ENCODE results near the gene COL5A3.
"Not testable (repeated sequence)": the region's sequence is repeated elsewhere in the genome, so short reads cannot be mapped to it uniquely, and the experiment has no call there.

Gene COL5A3

DNA sequence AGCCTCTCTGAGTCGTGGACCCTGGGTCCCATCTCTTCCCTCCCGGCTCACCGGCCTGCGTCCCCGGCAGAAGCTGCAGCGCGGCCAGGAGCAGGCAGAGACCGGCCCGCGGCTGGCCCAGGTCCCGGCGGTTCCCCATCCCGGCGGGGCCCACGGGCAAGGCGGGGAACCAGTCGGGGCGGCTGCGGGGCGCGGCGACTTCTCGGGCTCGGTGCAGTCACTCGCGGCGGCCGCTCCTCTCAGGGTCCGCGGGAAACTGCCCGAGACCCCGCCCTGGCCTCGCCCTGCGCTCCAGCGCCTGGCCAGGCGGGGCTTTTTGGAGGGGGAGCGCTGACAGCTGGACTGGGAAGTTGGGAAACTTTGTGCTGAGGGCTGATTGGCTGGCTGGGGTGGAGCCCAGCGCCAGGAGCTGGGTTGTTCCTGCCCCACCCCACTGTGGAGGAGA, at the start of gene COL5A3:
TSS of gene COL5A3 (minus strand) at position 258 of the 445 bp plus-strand sequence. CDS start at position 139, 119 bp downstream.
- peak within 1 kb of the TSS; percentile 13 for H3K4me3 ChIP-seq (ENCODE audit: low read depth, low read length)

DNA sequence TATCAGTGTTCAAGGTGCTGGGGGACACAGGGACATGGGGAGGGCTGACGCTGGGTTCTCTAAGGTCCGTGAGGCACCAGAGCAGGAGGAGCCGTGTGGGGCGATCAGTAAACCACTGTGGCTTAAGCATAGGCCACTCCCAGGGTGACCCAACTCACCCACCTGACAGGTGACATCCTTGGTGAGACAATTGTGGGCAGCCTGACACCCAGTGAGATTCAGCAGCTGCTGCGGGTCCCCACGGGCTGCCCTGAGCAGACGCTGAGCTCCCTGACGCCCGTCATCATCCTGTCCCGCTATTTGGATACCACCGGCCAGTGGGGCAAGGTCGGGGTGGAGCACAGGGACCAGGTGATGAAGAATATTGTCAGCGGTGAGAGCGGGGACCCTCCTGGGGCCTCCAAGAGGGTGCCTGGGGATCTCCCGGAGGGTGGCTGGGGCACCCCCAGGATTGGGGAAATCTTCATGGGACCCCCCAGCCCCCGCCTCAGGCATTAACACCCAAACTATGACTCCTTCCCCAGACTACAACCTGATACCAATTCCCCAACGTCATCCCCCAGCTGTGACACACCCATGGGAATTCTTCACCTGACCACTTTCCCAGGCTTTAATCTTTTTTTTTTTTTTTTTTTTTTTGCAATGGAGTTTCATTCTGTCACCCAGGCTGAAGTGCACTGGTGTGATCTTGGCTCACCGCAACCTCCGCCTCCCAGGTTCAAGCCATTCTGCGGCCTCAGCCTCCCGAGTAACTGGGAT, 42.5 kb upstream of the COL5A3 start:
- H3K4me3 ChIP-seq (ENCODE audit: low read depth, low read length): no peak overlapping the region

DNA sequence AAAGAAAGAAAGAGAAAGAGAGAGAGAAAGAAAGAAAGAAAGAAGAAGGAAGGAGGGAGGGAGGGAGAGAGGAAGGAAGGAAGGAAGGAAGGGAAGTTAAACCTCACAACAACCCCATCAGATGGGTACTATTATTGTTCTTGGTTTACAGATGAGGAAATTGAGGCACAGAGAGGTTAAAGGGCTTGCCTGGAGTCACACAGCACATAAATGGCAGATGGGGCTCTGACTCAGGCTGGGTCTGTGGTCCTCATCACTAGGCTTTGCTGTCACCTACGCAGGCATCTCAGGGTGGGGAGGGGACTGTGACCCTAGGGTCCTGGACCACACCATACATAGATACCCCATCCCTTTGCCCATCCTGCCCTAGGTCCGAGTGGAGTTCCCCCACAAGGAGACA, 39.3 kb upstream of the COL5A3 start:
- no peak overlapping the region for H3K4me3 ChIP-seq (ENCODE audit: low read depth, low read length)

DNA sequence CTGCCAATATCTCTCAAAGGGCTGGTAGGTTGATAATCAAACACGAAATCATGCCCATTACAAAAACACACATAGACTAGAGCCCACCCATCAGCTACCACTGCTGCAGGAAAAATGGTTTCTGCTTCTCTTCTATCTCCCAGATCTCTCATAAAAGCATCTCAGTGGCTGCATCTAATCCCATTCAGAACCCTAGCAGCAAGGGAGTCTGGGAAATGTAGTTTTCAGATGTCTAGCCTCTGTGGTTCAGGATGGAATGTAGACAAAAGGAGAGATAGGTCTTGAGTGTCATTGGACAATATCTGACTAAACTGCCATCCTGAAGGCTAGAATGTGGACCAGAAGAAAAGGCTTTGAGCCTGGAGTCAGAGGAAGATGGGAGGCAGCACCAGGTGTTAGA, 35.1 kb upstream of the COL5A3 start:
- no peak overlapping the region for H3K4me3 ChIP-seq (ENCODE audit: low read depth, low read length)

DNA sequence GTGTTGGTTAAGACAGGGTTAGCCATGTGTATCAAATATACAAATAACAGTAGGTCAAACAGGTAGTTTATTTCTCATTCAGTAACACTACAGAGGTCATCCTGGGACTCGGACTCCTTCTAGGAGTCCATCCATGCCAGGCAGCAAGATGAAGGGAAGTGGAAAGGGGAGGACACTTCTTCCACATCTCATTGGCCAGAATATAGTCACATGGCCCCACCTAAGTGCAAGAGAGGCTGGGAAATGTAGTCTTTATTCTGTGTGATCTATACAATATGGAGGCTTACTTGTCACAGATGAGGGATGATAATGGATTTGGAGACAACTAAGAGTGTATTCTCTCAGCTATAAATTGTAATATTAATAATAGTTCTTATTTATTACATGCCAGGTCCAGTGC, 34.1 kb upstream of the COL5A3 start:
- no peak overlapping the region for H3K4me3 ChIP-seq (ENCODE audit: low read depth, low read length)

DNA sequence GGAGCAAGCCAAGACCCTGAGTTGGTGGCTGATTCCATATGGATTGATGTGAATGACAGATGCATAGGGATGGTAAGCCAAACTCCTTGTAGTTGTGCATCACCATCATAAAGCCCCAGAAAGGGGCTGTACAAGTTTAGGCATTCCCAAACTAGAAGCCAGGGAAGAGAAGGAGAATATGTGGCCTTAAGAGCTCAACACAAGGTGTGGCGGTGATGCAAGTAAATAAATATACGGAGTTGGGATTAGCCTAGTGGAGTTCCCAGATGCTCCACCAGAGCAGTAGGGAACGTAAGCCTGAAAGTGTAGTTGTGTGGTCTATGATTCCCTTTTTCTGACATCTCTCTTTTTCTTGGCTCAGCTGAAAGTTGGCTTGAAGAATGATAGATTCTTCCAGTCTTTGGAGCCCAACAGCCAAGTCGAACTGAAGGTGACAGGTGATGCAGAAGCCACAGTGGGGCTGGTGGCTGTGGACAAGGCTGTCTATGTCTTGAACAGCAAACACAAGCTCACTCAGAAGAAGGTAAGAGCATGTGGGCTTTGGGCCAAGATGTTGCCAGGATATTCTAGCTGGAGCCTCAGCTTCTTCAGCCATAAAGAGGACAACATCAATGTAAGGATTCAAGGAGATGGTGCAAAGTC, 33.1 kb upstream of the COL5A3 start:
- H3K4me3 ChIP-seq (ENCODE audit: low read depth, low read length): no peak overlapping the region

DNA sequence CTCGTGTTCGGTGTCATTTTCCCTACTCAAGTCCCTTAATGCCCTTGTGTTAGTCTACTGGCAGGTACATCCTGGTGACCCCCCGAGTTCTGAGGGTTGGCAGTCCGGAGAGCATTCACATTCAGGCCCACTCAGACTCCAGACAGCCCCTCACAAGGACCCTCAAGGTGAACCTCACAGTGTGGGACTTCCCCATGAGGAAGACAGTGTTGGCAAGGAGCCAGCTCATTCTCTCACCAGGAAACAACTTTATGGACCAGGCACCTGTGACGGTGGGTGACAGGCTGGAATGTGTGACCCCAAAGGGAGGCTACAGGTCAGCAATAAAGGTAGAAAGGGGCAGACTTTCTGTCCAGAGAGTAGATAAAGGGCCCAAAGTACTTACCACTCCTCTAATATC, 27.5 kb upstream of the COL5A3 start:
- H3K4me3 ChIP-seq (ENCODE audit: low read depth, low read length): no peak overlapping the region

DNA sequence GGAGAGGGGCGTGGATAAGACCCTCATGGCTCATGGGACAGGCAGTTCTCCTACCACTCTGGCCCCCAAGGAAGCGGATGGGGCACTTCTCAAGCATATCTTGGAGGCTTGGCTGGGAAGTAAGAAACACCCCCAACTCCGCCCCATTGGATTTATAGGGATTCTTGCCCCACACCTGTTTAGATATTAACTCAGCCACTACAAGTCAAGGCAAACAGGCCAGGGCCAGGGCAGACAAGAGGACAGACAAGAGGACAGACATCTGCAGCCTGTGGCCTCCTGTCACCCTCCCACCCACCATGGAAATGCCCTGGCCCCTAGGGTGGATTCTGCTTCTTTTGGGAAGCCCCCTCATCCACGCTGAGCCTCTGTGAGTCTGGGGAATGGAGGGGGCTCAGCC, 27.1 kb upstream of the COL5A3 start:
- H3K4me3 ChIP-seq (ENCODE audit: low read depth, low read length): no peak overlapping the region

DNA sequence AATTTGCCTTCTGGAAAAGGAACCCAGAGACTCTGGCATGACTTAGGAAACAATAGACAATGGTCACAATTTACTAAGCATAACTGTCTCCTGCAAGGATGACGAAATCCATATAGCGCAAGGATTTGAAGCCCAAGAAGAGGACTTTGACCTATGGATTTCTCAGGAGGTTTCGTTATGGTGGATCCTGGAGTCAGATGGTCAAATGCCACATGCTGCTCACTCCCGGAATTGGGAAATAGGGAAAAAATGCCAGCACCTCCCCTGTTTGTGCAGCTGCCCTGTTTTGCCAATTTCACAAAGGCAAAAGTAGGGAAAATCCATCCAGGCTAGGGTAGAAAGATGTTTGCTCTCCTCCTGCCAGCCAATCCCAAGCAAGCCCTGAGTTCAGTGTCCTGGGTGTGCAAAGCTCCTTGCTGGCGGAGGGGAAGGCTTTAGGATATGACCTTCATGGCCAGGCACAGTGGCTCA, 26.3 kb upstream of the COL5A3 start:
- no peak overlapping the region for H3K4me3 ChIP-seq (ENCODE audit: low read depth, low read length)

DNA sequence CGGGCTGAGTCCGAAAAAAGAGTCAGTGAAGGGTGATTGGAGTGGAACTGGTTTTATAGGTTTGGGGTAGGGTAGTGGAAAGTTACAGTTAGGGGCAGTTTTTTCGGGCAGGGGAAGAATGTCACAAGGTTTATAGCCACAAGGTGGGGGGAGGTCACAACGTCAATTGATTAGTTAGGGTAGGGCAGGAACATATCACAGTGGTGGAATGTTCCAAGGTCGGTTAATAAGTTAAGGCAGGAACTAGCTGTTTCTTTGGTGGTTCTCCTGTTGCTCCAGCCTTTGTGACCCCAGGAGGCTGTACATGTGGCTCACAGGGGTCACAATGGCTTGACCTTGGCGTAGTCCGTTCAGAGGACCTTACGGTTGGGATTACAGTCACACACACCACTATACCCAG, 23.3 kb upstream of the COL5A3 start:
- no peak overlapping the region for H3K4me3 ChIP-seq (ENCODE audit: low read depth, low read length)

DNA sequence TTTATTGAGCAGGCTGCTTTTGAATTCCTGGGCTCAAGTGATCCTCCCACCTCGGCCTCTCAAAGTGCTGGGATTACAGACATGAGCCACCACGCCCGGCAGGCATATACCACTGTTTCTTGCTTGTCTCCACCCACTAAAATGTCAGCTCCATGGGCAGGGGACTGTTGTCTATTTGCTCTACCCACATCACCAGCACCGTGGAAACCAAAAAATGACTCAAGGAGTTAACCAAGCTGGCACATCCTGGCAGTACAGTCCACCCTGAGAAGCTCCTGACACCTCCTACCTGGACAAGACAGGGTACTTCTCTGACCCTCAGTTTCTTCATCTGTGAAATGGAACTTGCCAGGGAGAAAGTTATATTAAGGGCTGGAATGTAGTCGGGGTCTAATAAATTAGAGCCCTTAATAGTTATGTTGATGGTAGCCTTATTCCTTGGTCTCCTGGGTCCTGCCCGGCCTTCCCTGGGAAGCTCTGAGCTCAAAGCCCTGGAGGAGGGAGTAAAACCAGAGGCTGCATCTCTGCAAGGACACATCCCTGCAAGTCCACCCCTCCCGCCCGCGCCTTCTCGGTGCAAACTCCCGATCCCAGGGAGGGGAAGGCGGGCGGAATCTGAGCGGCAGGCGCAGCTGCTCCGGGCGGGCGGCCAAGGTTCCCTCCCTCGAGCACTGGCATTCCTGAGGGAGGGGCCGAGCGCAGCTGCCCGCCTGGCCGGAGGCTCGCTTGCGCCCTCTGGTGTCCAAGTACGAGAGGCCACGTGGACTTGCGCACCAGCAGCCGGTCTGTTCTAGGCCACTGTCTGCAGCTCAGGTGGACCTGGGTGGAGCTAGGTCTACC, 17.1 kb upstream of the COL5A3 start:
- no peak overlapping the region for H3K4me3 ChIP-seq (ENCODE audit: low read depth, low read length)

DNA sequence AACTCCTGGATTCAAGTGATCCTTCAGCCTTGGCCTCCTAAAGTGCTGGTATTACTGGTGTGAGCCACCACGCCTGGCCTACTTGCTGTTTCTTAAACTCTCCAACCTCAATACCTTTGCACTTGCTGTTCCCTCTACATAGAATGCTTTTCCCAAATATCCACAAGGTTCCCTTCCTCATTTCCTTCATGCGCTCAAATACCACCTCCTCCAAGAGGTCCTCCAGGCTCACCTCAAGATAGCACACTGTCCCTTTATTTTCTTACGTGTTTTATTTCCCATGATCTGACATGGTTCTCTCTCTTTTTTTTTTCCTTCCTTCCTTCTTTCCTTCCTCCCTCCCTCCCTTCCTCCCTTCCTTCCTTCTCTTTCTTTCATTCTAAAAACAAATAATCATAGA, 16.4 kb upstream of the COL5A3 start:
- H3K4me3 ChIP-seq (ENCODE audit: low read depth, low read length): no peak overlapping the region

DNA sequence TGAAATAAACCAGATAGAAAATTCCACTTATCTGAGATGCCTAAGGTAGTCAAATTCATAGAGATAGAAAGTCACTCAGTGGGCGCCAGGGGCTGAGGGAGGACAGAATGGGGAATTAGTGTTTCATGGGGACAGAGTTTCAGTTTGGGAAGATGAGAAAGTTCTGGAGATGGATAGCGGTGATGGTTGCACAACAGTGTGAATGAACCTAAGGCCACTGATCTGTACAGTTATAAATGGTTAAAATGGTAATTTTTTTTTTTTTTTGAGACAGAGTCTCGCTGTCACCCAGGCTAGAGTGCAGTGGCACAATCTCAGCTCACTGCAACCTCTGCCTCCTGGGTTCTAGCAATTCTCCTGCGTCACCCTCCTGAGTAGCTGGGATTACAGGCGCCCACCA, 12.8 kb upstream of the COL5A3 start:
- not testable (repeated sequence) for H3K4me3 ChIP-seq (ENCODE audit: low read depth, low read length)

DNA sequence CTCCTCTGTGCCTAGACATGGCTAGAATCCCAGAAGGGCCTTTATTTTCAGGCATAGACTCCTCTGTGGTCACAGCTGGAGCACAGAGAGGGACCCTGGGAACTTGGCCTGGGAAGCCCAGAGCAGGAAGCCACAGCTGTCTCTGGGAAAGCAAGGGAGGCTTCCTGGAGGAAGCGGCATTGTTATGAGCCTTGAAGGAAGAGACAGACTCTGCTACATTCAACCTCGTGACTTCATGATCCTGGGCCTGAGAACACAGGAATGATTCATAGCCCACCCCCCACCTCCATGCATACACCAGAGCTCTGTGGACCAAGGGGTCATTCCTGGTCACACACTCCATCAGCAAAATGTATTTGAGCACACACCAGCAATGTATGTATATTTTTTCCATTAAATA, 11.6 kb upstream of the COL5A3 start:
- no peak overlapping the region for H3K4me3 ChIP-seq (ENCODE audit: low read depth, low read length)

DNA sequence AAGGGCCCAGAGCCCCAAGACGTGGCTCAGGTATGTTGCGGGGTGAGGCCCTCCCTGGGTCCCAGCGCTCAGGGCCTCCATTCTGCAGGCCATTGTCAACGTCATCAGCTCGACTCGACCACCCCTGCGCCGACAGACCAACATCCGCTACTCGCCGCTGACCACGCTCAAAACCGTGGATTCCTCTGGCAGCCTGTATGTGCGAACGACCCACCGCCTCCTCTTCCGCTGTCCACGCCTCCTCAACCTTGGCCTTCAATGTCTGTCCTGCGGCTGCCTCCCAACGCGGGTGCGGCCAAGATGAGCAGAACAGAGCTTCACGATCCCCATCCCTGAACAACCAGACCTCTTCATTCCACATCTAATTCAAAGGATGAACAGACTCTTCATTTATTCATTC, 11.1 kb upstream of the COL5A3 start:
- no peak overlapping the region for H3K4me3 ChIP-seq (ENCODE audit: low read depth, low read length)

DNA sequence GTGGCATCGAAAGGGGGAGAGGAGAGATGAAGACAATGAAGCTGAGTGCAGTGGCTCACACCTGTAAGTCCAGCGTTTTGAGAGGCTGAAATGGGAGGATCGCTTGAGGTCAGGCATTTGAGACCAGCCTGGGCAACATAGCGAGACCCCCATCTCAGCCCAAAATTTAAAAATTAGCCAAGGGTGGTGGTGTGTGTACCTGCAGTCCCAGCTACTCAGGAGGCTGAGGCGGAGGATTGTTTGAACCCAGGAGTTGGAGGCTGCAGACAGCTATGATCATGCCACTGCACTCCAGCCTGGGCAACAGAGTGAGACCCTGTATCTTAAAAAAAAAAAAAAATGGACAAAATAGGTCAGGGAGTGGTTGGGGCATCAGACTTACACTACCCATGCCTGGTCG, 10.5 kb upstream of the COL5A3 start:
- H3K4me3 ChIP-seq (ENCODE audit: low read depth, low read length): no peak overlapping the region

DNA sequence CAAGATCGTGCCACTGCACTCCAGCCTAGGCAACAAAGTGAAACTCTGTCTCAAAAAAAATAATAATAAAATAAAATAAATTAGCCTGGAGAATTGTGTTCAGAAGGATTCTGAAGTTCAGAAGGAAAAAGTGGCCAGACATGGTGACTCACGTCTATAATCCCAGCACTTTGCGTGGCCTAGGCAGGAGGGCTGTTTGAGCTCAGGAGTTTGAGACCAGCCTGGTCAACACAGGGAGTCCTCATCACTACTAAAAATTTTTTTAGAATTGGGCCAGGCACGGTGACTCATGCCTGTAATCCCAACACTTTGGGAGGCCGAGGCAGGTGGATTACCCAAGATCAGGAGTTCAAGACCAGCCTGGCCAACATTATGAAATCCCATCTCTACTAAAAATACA, 8.9 kb upstream of the COL5A3 start:
- H3K4me3 ChIP-seq (ENCODE audit: low read depth, low read length): no peak overlapping the region

DNA sequence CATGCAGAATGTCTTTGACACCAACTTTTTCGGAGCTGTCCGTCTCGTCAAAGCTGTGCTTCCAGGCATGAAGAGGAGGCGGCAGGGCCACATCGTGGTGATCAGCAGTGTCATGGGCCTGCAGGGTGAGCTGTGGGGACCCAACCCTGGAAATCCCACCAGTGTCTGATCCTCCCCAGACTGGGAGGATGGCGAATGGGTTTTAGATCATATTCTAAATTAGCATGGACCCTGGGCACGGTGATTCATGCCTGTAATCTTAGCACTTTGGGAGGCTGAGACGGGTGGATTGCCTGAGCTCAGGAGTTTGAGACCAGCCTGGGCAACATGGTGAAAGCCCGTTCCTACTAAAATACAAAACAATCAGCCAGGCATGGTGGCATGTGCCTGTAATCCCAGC, 8.5 kb upstream of the COL5A3 start:
- no peak overlapping the region for H3K4me3 ChIP-seq (ENCODE audit: low read depth, low read length)

DNA sequence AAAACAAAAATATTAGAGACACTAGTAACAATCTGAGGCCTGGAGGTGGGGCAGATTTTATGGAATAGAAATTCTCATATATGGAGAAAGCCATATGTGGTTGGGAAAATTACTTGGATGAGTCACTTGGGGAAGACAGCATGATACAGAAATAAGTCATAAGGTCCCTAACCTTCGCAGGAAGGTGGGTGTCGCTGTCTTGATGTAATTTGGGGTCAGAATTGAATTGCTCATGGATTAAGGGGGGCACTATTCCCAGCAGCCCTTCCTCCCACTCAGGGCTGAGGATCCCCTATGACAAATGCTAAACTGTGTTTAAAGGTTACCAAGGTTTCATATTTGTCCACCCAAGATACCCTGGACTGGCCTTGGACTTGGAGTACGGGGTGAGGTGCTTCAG, 8.0 kb upstream of the COL5A3 start:
- H3K4me3 ChIP-seq (ENCODE audit: low read depth, low read length): no peak overlapping the region

DNA sequence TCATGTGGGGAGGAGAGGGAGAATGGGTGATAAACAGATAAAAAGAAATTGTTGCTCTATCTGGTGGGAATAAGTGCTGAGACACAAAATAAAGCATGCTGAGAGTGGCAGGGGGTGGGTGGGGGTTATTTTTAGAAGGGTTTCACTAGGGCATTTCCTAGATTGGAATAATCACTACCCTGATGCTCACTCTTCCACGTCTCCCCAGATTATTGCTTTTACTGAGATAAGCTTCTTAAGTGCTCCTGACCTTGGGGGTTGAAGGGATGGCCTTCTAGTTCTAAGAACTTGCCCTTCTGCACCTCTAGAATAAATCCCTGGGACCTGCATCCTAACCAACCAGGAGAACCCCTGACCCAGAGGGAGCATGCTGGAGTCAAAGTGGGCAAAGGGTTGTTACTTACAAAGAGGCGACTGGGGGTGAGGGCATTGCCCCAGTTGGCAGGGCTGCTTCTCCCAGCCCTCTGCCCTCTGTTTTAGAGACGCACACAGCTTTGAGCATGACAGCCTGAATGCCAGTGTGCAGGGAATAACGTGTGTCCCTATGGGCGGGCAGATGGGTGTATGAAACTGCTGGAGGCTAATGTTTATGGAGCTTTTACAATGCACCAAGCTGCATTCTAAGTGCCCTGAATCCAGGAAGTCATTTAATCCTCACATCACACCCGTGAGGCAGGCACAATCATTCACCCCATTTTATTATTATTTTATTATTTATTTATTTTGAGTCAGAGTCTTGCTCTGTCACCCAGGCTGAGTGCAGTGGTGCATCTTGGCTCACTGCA, 3.7 kb upstream of the COL5A3 start:
- no peak overlapping the region for H3K4me3 ChIP-seq (ENCODE audit: low read depth, low read length)

DNA sequence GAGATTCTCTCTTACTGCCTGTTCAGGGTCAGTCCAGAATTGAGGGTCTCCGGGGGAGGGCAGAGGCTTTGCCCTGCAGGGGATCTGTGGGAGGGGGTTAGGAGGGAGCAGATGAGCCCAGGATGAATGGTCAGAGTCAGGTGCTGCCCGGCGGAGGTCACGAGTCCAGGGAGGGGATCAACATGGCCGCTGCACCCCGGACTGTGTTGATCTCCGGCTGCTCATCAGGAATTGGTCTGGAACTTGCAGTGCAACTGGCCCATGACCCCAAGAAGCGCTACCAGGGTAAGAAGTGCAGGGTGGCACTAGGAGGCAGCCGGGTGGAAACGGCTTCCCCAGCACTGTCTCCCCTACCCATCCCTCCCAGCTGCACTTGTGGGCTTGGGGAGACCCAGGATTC, 3.0 kb upstream of the COL5A3 start, which contains the start of gene RDH8:
TSS of gene RDH8 (plus strand) at position 168 of the 400 bp plus-strand sequence. CDS start at position 183, 15 bp downstream.
- no peak within 1 kb of the TSS for H3K4me3 ChIP-seq (ENCODE audit: low read depth, low read length)
